Stimulated activated CD4-positive, alpha-beta T cell treated with anti-CD3 and anti-CD28 coated beads, Interleukin-1b, Interleukin-23, amount 100 ng/mL, for 4 hours (primary cell): ENCODE results near the gene PTPN23.
"Not testable (repeated sequence)": the region's sequence is repeated elsewhere in the genome, so short reads cannot be mapped to it uniquely, and the experiment has no call there.

Source experiments
- DNase-seq, 2 donors: peaks; one replicate each; pipeline ENCODE4 v3.0.0-alpha.2; 2020; ENCODE audit warnings: low read depth in 2 of 2

PTPN23 gene, protein sequence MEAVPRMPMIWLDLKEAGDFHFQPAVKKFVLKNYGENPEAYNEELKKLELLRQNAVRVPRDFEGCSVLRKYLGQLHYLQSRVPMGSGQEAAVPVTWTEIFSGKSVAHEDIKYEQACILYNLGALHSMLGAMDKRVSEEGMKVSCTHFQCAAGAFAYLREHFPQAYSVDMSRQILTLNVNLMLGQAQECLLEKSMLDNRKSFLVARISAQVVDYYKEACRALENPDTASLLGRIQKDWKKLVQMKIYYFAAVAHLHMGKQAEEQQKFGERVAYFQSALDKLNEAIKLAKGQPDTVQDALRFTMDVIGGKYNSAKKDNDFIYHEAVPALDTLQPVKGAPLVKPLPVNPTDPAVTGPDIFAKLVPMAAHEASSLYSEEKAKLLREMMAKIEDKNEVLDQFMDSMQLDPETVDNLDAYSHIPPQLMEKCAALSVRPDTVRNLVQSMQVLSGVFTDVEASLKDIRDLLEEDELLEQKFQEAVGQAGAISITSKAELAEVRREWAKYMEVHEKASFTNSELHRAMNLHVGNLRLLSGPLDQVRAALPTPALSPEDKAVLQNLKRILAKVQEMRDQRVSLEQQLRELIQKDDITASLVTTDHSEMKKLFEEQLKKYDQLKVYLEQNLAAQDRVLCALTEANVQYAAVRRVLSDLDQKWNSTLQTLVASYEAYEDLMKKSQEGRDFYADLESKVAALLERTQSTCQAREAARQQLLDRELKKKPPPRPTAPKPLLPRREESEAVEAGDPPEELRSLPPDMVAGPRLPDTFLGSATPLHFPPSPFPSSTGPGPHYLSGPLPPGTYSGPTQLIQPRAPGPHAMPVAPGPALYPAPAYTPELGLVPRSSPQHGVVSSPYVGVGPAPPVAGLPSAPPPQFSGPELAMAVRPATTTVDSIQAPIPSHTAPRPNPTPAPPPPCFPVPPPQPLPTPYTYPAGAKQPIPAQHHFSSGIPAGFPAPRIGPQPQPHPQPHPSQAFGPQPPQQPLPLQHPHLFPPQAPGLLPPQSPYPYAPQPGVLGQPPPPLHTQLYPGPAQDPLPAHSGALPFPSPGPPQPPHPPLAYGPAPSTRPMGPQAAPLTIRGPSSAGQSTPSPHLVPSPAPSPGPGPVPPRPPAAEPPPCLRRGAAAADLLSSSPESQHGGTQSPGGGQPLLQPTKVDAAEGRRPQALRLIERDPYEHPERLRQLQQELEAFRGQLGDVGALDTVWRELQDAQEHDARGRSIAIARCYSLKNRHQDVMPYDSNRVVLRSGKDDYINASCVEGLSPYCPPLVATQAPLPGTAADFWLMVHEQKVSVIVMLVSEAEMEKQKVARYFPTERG (N-terminal part only)

DNA sequence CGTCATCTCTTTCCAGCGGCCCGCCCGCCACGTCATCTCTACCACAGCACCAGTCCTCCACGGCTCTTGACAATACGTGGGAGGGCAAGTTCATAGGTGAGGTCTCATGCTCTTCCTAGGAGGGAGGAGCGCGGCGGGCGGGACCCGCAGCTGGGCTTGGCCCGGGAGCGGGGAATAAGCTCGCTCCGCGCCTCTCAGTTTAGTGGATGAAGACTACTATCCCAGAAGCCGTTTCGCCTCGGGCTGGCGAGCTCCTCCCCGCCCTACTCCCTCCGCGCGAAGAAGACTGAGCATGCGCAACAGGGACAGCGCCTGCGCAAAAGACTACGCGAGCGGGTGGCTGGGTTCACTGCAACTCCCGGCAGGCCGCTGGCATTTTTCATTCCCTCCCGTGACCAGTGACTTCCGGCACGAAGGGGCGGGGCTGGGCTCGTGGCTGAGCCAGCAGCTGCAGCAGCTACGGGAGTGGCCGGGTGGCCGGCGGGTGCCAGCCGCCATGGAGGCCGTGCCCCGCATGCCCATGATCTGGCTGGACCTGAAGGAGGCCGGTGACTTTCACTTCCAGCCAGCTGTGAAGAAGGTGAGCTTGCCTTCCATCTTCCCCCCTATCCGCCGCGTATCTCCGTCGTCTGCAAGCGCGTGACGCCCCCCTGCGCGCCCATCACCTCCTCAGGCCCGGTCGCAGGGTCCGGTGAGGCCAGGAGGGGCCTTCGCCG, at the start of gene PTPN23:
PTPN23 (plus strand) TSS at position 421 of the 716 bp plus-strand sequence; CDS start at position 497, 76 bp downstream.
- peak; percentile 96 to 97 for DNase-seq

GRCh38 chr3:47333907-47334306, 46.9 kb upstream of the PTPN23 start:
- DNase-seq: no peak

GRCh38 chr3:47337656-47338055, 43.2 kb upstream of the PTPN23 start:
- no peak for DNase-seq

GRCh38 chr3:47339951-47340350, 40.9 kb upstream of the PTPN23 start:
- no peak for DNase-seq

DNA sequence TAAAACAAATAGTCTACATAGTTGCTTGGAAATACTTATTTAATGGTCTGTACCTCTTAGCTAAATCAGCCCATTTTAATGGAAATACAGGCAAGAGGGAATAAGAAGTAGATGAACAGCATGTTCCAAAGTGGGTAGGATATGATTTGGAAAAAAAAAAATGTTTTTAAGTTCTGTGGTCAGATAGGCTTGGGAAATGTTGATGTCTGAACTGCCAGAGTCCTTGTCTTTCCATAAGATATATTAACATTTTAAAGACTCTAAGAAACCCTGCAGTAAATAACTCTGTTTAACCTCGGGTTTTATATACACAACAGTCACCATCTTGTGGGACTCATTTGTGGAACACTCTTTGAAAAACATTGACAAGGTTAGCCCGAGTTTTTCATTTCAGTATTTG, 40.0 kb upstream of the PTPN23 start:
- DNase-seq: no peak

DNA sequence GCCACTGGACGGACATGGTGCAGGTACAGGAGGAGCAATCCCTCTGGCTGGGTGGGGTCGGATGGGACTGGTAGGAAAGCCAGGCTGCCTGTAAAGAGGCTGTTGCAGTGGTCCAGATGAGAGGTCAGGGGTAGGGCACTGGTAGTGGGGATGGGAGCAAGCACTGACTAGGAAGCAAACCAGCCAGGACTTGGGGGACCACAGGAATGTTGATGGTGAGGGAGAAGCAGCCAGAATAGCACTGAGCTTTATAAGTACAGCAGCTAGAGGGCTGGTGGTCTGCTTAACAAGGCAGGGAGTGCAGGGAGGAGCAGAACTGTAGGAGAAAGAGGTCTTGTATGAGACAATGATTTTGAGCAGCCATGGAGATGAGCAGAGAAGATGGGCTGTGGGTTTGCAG, 38.7 kb upstream of the PTPN23 start:
- no peak for DNase-seq

DNA sequence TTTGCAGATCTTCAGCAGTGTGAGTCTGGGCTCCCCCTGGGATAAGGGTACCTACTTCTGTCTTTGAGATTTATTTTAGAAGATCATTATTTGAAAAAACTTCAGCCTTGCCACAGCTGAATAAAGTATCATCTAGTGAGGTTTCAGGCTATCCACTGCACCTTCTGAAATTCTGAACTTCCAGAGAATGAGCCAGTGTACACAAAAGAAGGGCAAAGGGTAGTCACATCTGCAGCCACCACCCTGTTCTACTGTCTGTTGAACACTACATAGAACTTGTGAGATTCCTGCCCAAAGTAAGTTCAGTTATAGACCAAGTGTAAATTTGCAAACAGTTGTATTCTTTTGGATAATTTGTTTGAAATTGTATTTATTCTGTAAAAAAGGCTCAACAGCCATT, 38.0 kb upstream of the PTPN23 start:
- no peak for DNase-seq

- DNase-seq: no peak
Measured at GRCh38 chr3:47343471-47343971, 37.3 kb upstream of the PTPN23 start.

GRCh38 chr3:47344971-47345370, 35.9 kb upstream of the PTPN23 start:
- DNase-seq: no peak

GRCh38 chr3:47347217-47347801, 33.5 kb upstream of the PTPN23 start:
- DNase-seq: no peak

DNA sequence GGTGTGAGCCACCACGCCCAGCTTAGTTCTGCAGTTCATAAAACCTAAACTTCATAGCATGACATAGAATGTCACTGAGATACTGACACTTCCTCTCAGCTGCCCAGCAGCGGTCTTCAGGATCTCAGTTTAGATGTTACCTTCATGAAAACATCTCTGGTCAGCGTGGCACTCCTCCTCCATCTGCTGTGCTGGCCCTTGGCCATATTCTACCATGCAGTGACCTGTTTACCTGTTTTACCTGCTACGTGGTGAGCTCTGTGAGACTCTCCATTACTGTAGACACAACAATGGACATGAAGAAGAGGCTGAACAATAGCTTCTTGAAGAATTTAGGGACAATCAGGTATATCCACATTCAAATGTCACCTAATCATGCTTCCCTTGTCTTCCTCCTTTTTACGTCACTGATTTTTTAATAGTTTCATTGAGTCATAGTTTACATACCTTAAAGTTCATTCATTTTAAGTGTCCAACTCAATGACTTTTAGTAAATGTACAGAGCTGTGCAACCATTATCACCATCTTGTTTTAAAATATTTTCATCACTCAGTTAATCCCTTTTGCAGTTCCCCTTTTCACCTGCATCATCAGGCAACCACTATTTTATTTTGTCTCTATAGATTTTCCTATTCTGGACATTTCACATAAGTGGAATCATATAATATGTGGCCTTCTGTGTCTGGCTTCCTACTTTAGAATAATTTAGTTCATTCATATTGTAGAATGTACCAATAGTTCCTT, 32.2 kb upstream of the PTPN23 start:
- DNase-seq: no peak

- no peak for DNase-seq
Measured at GRCh38 chr3:47355010-47355409, 25.8 kb upstream of the PTPN23 start.

GRCh38 chr3:47356201-47356600, 24.6 kb upstream of the PTPN23 start:
- DNase-seq: no peak

- no peak for DNase-seq
Measured at GRCh38 chr3:47359323-47359722, 21.5 kb upstream of the PTPN23 start.

DNA sequence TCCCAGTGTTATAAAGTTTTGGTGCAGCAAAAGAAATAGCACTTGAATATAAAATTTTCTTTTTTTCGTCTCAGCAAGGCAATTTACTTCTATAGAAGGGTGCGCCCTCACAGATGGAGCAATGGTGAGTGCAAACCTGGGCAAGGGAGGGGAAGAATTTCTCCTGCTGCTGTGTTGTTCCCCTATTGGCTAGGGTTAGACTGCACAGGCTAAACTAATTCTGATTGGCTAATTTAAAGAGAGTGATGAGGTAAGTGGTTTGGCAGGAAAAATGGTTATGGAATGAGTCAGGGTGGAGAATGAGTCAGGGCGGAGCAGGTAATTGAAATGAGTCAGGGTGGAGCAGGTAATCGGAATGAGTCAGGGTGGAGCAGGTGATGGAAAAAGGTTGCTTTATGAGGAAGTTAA, 20.7 kb upstream of the PTPN23 start:
- not testable (repeated sequence) for DNase-seq

GRCh38 chr3:47362701-47363100, 18.1 kb upstream of the PTPN23 start:
- no peak for DNase-seq

DNA sequence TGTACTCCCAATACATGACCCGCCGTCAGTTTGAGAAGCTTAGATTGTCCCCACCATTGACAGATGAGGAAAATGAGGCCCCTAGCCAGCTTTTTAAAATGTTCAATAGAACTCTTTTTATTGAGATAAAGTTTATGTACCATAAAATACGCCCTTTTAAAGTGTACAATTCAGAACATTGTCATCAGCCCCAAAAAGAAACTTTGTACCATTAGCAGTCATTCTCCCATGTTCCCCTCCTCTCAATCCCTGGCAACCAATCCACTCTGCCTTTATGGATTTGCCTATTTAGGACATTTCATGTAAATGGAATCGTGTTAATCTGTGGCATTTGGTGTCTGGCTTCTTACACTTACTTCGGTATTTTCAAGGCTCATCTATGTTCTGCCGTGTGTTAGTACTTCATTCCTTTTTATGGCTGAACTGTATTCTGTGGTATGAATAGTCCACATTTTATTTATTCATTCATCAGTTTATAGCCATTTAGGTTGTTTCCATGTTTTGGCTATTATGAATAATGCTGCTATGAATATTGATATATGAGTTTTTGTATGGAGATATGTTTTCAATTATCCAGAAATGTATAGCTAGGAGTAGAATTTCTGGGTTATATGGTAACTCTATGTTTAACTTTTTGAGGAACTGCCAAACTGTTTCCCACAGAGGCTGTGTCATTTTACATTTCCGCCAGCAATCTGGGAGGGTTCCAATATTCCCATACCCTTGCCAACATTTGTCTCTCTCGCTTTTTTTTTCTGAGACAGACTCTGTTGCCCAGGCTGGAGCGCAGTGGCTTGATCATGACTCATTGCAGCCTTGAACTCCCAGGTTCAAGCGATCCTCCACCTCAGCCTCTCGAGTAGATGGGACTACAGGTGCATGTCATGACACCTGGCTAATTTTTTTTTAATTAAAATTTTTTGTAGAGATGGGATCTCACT, 15.3 kb upstream of the PTPN23 start:
- DNase-seq: no peak

- no peak for DNase-seq
Measured at GRCh38 chr3:47366833-47367232, 14.0 kb upstream of the PTPN23 start.

DNA sequence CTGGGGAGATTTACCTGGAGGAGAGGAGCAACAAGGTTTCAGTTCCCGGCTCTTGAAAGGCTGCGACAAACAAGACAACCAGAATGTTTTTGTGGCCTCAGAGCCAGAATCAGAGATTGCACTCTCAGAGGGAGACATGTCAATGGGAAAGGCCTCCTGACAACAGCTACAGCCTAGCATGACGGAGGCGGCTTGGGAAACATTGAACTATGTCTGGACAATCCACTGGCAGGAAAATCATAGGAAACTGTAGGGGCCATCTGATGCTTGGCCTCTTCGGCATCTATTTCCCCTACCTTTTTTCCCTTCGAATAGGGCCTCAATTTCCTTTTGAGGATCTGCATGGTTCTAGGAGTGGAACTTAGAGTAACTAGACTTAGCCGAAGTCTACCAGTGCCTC, 13.2 kb upstream of the PTPN23 start:
- no peak for DNase-seq
